HepG2 (cell line): ENCODE measurements around the gene POLE. TPM values are rescaled to one million over a fixed set of nuclear protein-coding genes. Genes with fewer than 3 reads are reported as not detected.

Experiments used
- ARID4A ChIP-seq: sonication (generic); formaldehyde crosslinking; IDR thresholded peaks from 2 replicates; pipeline ENCODE4 v1.5.0; 2020; ENCODE audit warnings: mild to moderate bottlenecking, missing genetic modification reagents, borderline replicate concordance
- BRCA1 ChIP-seq: sonication (generic); formaldehyde crosslinking; IDR thresholded peaks from 2 replicates; pipeline ENCODE4 v1.4.0; 2020; ENCODE audit warnings: missing genetic modification reagents
- CBX2 ChIP-seq, 2 experiments: fragments of 200-600 bp in 1 of 2; sonication (generic); formaldehyde crosslinking in 1 of 2; IDR thresholded peaks; 2 replicates each; pipeline versions ENCODE4 v1.7.0 to v1.8.1; 2018 to 2022; ENCODE audit warnings: low read depth in 2 of 2, low read length in 1 of 2, mild to moderate bottlenecking in 1 of 2, missing genetic modification reagents in 1 of 2
- EED ChIP-seq: sonication (generic); formaldehyde crosslinking; IDR thresholded peaks from 2 replicates; pipeline ENCODE4 v1.5.0; 2020; ENCODE audit warnings: mild to moderate bottlenecking, missing genetic modification reagents
- FOXC1 ChIP-seq: sonication (generic); formaldehyde crosslinking; IDR thresholded peaks from 2 replicates; pipeline ENCODE4 v1.8.0; 2022; ENCODE audit warnings: mild to moderate bottlenecking, missing genetic modification reagents, borderline replicate concordance
- HDAC2 ChIP-seq: sonication (generic); formaldehyde crosslinking; IDR thresholded peaks from 2 replicates; pipeline ENCODE4 v1.4.0; 2020; ENCODE audit warnings: missing genetic modification reagents
- HNF4G ChIP-seq, 2 experiments: sonication (generic) in 1 of 2; formaldehyde crosslinking in 1 of 2; IDR thresholded peaks; 2 replicates each; pipeline versions ENCODE4 v1.4.0 to v1.6.1; 2011 to 2020; ENCODE audit warnings: borderline replicate concordance in 2 of 2, low read depth in 2 of 2, mild to moderate bottlenecking in 2 of 2, low read length in 1 of 2, missing genetic modification reagents in 1 of 2, moderate library complexity in 1 of 2
- IKZF1 ChIP-seq: fragments of 450-650 bp; IDR thresholded peaks from 2 replicates; pipeline ENCODE4 v1.7.1; 2016
- MED1 ChIP-seq: sonication (generic); formaldehyde crosslinking; IDR thresholded peaks from 2 replicates; pipeline ENCODE4 v1.4.0; 2020; ENCODE audit warnings: missing genetic modification reagents
- NFE2 ChIP-seq: sonication (generic); formaldehyde crosslinking; IDR thresholded peaks from 2 replicates; pipeline ENCODE4 v1.4.0; 2020; ENCODE audit warnings: missing genetic modification reagents
- RFX3 ChIP-seq: IDR thresholded peaks from 2 replicates; pipeline ENCODE4 v1.6.1; 2016; ENCODE audit warnings: missing biosample characterization, missing genetic modification reagents
- ZKSCAN5 ChIP-seq: sonication (generic); formaldehyde crosslinking; IDR thresholded peaks from 2 replicates; pipeline ENCODE4 v1.5.1; 2020; ENCODE audit warnings: mild to moderate bottlenecking, missing genetic modification reagents
- ZNF296 ChIP-seq: sonication (generic); formaldehyde crosslinking; conservative IDR thresholded peaks from 2 replicates; pipeline ENCODE4 v1.5.0; 2020; ENCODE audit warnings: mild to moderate bottlenecking, missing genetic modification reagents
- ZNF430 ChIP-seq: sonication (generic); formaldehyde crosslinking; IDR thresholded peaks from 2 replicates; pipeline ENCODE4 v1.9.0; 2021; ENCODE audit warnings: mild to moderate bottlenecking, missing genetic modification reagents
- ZNF672 ChIP-seq: sonication (generic); formaldehyde crosslinking; IDR thresholded peaks from 2 replicates; pipeline ENCODE4 v1.8.1; 2022; ENCODE audit warnings: missing genetic modification reagents
- ZSCAN25 ChIP-seq: sonication (generic); formaldehyde crosslinking; IDR thresholded peaks from 2 replicates; pipeline ENCODE4 v1.8.0; 2022; ENCODE audit warnings: mild to moderate bottlenecking, missing genetic modification reagents
- polyA plus RNA-seq, 8 experiments: library from polyadenylated mRNA; depleted of rRNA in 3 of 8; stranded (reverse) in 7 of 8; unstranded in 1 of 8; fragments of >200 nt; fragmentation: Illumina TruSeq in 4 of 8; extraction: Trizol in 4 of 8; gene quantifications; 2 replicates each; pipeline versions ENCODE4 v1.2.1 to v1.2.3, GENCODE V29; 2011 to 2016; ENCODE audit warnings: low read depth in 4 of 8, missing spikeins in 1 of 8, mixed read lengths in 1 of 8; ENCODE audit not compliant: insufficient read depth in 1 of 8
- total RNA-seq, 5 experiments: library from RNA; depleted of rRNA; stranded (reverse); fragments of >200 nt; fragmentation: Illumina TruSeq; extraction: Trizol; gene quantifications; 2 replicates each; pipeline ENCODE4 v1.2.3, GENCODE V29; 2016; ENCODE audit warnings: low read depth in 1 of 5
- TF ChIP-seq, protein P1 (sequence below): sonication (generic); formaldehyde crosslinking; IDR thresholded peaks from 2 replicates; pipeline ENCODE4 v1.8.1; 2023; ENCODE audit warnings: mild to moderate bottlenecking, moderate library complexity, missing genetic modification reagents
- TF ChIP-seq, protein P2 (sequence below): sonication (generic); formaldehyde crosslinking; IDR thresholded peaks from 2 replicates; pipeline ENCODE4 v1.4.0; 2020; ENCODE audit warnings: missing genetic modification reagents
- TF ChIP-seq, protein P3 (sequence below): sonication (generic); formaldehyde crosslinking; IDR thresholded peaks from 2 replicates; pipeline ENCODE4 v1.4.0; 2020; ENCODE audit warnings: mild to moderate bottlenecking, missing genetic modification reagents
- TF ChIP-seq, protein P4 (sequence below): sonication (generic); formaldehyde crosslinking; IDR thresholded peaks from 2 replicates; pipeline ENCODE4 v1.4.0; 2020; ENCODE audit warnings: missing genetic modification reagents

Gene POLE
- total and polyA plus RNA-seq, 2 of the 13 experiments (the other 11 are each of a cell fraction or from before 2014, with no cell fraction given), result 25.3 to 52.2 TPM

- TF ChIP-seq ZKSCAN5 (CRISPR knock-in tag), result no peak
- TF ChIP-seq ZNF296 (CRISPR knock-in tag), result 0 out of 2 replicates have a peak, but pooled peaks have one; percentile 69
- TF ChIP-seq, protein P1, sequence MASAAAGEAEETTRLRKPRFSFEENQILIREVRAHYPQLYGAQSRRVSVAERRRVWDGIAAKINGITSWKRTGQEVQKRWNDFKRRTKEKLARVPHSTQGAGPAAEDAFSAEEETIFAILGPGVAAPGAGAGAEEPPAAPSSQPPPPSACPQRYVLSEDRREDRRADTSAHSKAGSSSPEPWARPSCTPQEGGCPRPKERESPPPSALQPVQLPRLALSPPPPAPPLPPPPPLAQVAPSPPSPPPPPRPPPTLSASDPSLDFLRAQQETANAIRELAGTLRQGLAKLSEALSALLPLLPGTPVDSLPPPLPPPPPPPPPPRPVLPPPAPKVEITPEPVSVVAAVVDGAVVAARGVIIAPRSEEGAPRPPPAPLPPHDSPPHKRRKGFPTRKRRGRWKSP, result peak; percentile 63; the same call in 1 of the 2 replicates
- TF ChIP-seq MED1 (CRISPR knock-in tag), result peak; percentile 81
- TF ChIP-seq, protein P2, sequence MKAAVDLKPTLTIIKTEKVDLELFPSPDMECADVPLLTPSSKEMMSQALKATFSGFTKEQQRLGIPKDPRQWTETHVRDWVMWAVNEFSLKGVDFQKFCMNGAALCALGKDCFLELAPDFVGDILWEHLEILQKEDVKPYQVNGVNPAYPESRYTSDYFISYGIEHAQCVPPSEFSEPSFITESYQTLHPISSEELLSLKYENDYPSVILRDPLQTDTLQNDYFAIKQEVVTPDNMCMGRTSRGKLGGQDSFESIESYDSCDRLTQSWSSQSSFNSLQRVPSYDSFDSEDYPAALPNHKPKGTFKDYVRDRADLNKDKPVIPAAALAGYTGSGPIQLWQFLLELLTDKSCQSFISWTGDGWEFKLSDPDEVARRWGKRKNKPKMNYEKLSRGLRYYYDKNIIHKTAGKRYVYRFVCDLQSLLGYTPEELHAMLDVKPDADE (CRISPR knock-in tag), result 0 out of 2 replicates have a peak, but pooled peaks have one; percentile 33
- TF ChIP-seq, protein P3, sequence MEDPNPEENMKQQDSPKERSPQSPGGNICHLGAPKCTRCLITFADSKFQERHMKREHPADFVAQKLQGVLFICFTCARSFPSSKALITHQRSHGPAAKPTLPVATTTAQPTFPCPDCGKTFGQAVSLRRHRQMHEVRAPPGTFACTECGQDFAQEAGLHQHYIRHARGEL (CRISPR knock-in tag), result 0 out of 2 replicates have a peak, but pooled peaks have one; percentile 14
- TF ChIP-seq FOXC1, result peak; percentile 30; the same call in 1 of the 2 replicates
- TF ChIP-seq ARID4A (CRISPR knock-in tag), result peak; percentile 2; the same call in 1 of the 2 replicates
- no peak for TF ChIP-seq CBX2 (IDR thresholded peaks at IDR 0.05; ENCODE audit: low read depth, low read length)
- TF ChIP-seq CBX2 (CRISPR knock-in tag; IDR thresholded peaks at IDR 0.05; ENCODE audit: low read depth), result no peak
- peak; percentile 50 for TF ChIP-seq HNF4G (IDR thresholded peaks at IDR 0.05; ENCODE audit: borderline replicate concordance, low read depth, low read length)
- peak; percentile 77; the same call in 1 of the 2 replicates for TF ChIP-seq HNF4G (CRISPR knock-in tag; IDR thresholded peaks at IDR 0.05; ENCODE audit: borderline replicate concordance, low read depth)
- peak; percentile 94 for TF ChIP-seq ZNF430
- TF ChIP-seq HDAC2 (CRISPR knock-in tag), result peak; percentile 78
- no peak for TF ChIP-seq ZNF672 (CRISPR knock-in tag)
- TF ChIP-seq IKZF1, result no peak
- TF ChIP-seq, protein P4, sequence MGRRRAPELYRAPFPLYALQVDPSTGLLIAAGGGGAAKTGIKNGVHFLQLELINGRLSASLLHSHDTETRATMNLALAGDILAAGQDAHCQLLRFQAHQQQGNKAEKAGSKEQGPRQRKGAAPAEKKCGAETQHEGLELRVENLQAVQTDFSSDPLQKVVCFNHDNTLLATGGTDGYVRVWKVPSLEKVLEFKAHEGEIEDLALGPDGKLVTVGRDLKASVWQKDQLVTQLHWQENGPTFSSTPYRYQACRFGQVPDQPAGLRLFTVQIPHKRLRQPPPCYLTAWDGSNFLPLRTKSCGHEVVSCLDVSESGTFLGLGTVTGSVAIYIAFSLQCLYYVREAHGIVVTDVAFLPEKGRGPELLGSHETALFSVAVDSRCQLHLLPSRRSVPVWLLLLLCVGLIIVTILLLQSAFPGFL, result no peak
- TF ChIP-seq EED, result 0 out of 2 replicates have a peak, but pooled peaks have one; percentile 54
- peak; percentile 82; the same call in 1 of the 2 replicates for TF ChIP-seq ZSCAN25 (CRISPR knock-in tag)
- TF ChIP-seq NFE2 (CRISPR knock-in tag), result no peak
- TF ChIP-seq RFX3, result no peak
- 0 out of 2 replicates have a peak, but pooled peaks have one; percentile 38 for TF ChIP-seq BRCA1 (CRISPR knock-in tag)
Measured at GRCh38 chr12:132608231-132609171, 78.6 kb downstream of the POLE start (continued).
